Naive B cell (primary cell): ENCODE data around the gene SLC51A. TPM values are rescaled to one million over a fixed set of nuclear protein-coding genes. Genes with fewer than 3 reads are reported as not detected.

Source experiments
- ATAC-seq, 2 donors: fragments of 150-1000 bp; cut with Tn5 transposase; 2 replicates each; pipeline ENCODE4 v1.10.0; 2021; ENCODE audit warnings: low read depth in 2 of 2, mild to moderate bottlenecking in 2 of 2, moderate library complexity in 2 of 2
- DNase-seq: peaks from one replicate; pipeline ENCODE4 v3.0.0; 2022
- H3K27ac Mint-ChIP-seq, 6 donors: one replicate each; pipeline ENCODE4 v1.8.0; 2020 to 2022; ENCODE audit warnings: mild to moderate bottlenecking in 6 of 6, mixed read lengths in 6 of 6, moderate library complexity in 5 of 6, inconsistent platforms in 2 of 6
- H3K27me3 Mint-ChIP-seq, 3 donors: one replicate each; pipeline ENCODE4 v1.8.0; 2021 to 2022; ENCODE audit warnings: mixed read lengths in 3 of 3, mild to moderate bottlenecking in 1 of 3
- H3K36me3 Mint-ChIP-seq, 2 donors: one replicate each; pipeline ENCODE4 v1.8.0; 2020 to 2022; ENCODE audit warnings: mixed read lengths in 2 of 2, inconsistent platforms in 1 of 2, mild to moderate bottlenecking in 1 of 2
- H3K4me1 Mint-ChIP-seq, 3 donors: one replicate each; pipeline ENCODE4 v1.8.0; 2020 to 2022; ENCODE audit warnings: mixed read lengths in 3 of 3, inconsistent platforms in 1 of 3, mild to moderate bottlenecking in 1 of 3, moderate library complexity in 1 of 3
- H3K4me3 Mint-ChIP-seq, 8 donors: one replicate each; pipeline ENCODE4 v1.8.0; 2020 to 2022; ENCODE audit warnings: mild to moderate bottlenecking in 8 of 8, mixed read lengths in 8 of 8, moderate library complexity in 8 of 8, inconsistent platforms in 2 of 8
- H3K9me3 Mint-ChIP-seq, 7 donors: one replicate each; pipeline ENCODE4 v1.8.0; 2020 to 2022; ENCODE audit warnings: mixed read lengths in 7 of 7, mild to moderate bottlenecking in 5 of 7, inconsistent platforms in 2 of 7, moderate library complexity in 1 of 7
- polyA plus RNA-seq, 6 donors: library from polyadenylated mRNA; unstranded; fragments of 300-500 nt; fragmentation: Illumina TruSeq; gene quantifications; one replicate each; pipeline ENCODE4 v1.2.3, GENCODE V29; 2021; ENCODE audit warnings: low read depth in 6 of 6

SLC51A gene
- polyA plus RNA-seq, 6 donors from 2014 or later: 0.78 to 1.4 TPM; not detected in 4

DNA sequence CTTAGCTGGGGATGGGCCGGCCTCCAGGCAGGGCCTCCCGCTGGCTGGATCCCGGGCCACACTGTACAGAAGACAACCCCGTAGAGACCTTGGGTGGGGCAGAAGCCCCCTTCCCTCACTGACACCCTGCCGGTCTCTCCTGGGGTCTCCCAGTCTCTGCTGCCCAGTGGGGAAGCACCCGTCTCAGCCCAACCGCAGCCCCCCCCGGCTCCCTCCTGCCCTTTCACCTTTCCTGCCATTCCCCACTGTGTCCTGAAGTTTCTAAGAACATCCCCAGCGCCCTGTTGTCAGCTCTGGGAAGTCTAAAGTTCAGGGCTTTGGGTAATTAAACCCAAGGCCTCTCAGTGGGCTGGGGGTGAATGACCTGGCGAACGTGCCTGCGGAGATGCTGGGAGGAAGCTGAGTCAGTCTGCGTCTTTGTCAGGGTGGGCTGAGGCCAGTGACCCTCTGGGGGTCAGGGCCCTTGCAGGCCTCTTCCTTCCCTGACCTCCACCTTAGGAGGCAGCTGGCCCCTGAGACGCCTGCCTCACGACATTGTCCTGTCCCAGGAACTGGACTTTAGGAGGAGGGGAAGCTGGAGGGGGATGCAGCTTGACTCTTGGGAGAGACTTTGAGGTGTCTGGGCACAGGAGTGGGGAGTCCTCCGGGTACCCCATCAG lies 1.4 kb upstream of the SLC51A start:
- Mint-ChIP-seq H3K4me3 (peak overlapping the region in 1 of 8 donors; percentile 5), H3K27me3 (no peaks in the 10 kb centered on the region), H3K9me3 (peaks cover 0 to 3% (median 0%) of the 10 kb centered on the region in 7 donors), H3K36me3 (no peaks in the 10 kb centered on the region), H3K4me1 (peaks cover 17 to 24% (median 21%) of the 10 kb centered on the region in 3 donors), H3K27ac (peak overlapping the region in 1 of 6 donors; percentile 22)
- DNase-seq (no peak), ATAC-seq (no peak)

DNA sequence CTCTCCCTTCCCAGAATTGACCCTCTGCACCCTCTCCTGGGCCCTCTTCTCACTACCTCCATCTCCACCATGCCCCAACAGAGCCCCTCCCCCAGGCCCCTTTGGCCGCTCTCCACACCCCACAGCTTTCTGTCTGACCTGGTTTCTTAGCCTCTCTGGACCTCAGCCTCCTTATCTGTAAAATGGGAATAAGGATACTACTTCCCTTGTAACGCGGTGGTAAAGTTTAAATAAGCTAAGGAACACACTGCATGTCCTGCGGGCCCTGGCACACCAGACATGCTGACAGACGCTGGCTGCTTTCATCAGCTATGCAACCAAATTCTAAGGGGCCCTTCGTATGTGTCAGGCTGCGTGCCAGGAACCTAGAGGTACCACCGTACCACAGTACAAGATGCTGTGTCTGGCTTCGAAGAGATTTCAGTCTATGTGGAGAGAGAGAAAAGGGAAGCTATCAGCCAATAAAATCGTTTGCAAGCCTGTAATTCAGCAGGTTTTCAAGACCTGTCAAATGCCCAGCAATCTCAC lies 777 bp upstream of the SLC51A start:
- Mint-ChIP-seq H3K27ac (peak overlapping the region in 1 of 6 donors; percentile 48), H3K9me3 (peaks cover 0 to 3% (median 0%) of the 10 kb centered on the region in 7 donors), H3K36me3 (no peaks in the 10 kb centered on the region), H3K27me3 (no peaks in the 10 kb centered on the region), H3K4me1 (peaks cover 20 to 28% (median 27%) of the 10 kb centered on the region in 3 donors), H3K4me3 (peak overlapping the region in 1 of 8 donors; percentile 17)
- no peak for ATAC-seq
- DNase-seq: no peak

- Mint-ChIP-seq H3K4me1 (peaks cover 21 to 28% (median 27%) of the 10 kb centered on the region in 3 donors), H3K27me3 (no peaks in the 10 kb centered on the region), H3K9me3 (peaks cover 0 to 3% (median 0%) of the 10 kb centered on the region in 7 donors), H3K36me3 (no peaks in the 10 kb centered on the region), H3K27ac (peak overlapping the region in 2 of 6 donors; percentile 56 to 62), H3K4me3 (peak overlapping the region in 1 of 8 donors; percentile 65)
- DNase-seq (no peak), ATAC-seq (no peak)
Observed at GRCh38 chr3:196216681-196217211, 412 bp downstream of the SLC51A start.

- H3K4me3 Mint-ChIP-seq: peak overlapping the region; percentile 37 to 88 (median 72)
- peaks cover 21 to 28% (median 27%) of the 10 kb centered on the region in 3 donors for H3K4me1 Mint-ChIP-seq
- H3K27me3 Mint-ChIP-seq: no peaks in the 10 kb centered on the region
- ATAC-seq (no peak), DNase-seq (no peak)
- no peaks in the 10 kb centered on the region for H3K36me3 Mint-ChIP-seq
- peak overlapping the region in 3 of 6 donors; percentile 33 to 98 (median 62) for H3K27ac Mint-ChIP-seq
- peaks cover 0 to 3% (median 0%) of the 10 kb centered on the region in 7 donors for H3K9me3 Mint-ChIP-seq
Observed at GRCh38 chr3:196217307-196218154, 1.2 kb downstream of the SLC51A start.

DNA sequence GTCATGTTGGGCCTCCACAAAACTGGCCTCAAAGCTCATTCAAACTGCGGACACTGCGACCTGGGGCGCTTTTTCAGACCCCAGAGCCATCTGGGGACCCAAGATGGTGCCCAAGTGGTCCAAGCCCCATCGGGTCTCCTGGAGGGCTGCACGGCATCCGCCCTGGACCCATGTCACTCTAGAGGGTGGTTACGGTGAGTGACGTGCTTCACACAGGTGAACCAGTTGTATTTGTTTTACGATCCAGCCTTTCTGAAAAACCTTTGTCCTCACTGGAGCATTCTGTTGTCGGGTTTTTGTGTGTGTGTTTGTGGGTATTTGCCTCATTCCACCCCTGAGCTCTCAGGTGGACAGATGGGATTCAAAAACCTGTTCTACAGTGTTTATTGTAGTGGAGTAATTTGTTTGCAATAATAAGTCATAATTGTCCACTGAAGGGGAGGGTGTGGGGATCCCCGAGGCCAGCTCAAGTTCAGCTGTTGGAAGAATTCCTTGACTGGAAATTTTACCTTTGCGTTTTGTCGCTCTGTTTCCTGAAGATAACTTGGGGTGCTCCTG lies 1.9 kb downstream of the SLC51A start:
- Mint-ChIP-seq H3K36me3 (no peaks in the 10 kb centered on the region), H3K9me3 (peaks cover 0 to 3% (median 0%) of the 10 kb centered on the region in 7 donors), H3K4me3 (peak overlapping the region in 6 of 8 donors; percentile 39 to 94 (median 88)), H3K4me1 (peaks cover 21 to 28% (median 27%) of the 10 kb centered on the region in 3 donors), H3K27ac (peak overlapping the region in 1 of 6 donors; percentile 95), H3K27me3 (no peaks in the 10 kb centered on the region)
- ATAC-seq (no peak), DNase-seq (no peak)

- peak; percentile 45 for DNase-seq
- no peaks in the 10 kb centered on the region for H3K27me3 Mint-ChIP-seq
- H3K27ac Mint-ChIP-seq: peak overlapping the region; percentile 25 to 95 (median 88)
- H3K4me3 Mint-ChIP-seq: peak overlapping the region; percentile 84 to 94 (median 91)
- peaks cover 21 to 28% (median 27%) of the 10 kb centered on the region in 3 donors for H3K4me1 Mint-ChIP-seq
- peaks cover 0 to 3% (median 0%) of the 10 kb centered on the region in 7 donors for H3K9me3 Mint-ChIP-seq
- ATAC-seq: peak; percentile 87 to 88
- H3K36me3 Mint-ChIP-seq: no peaks in the 10 kb centered on the region
Observed at GRCh38 chr3:196219194-196219969, 3.0 kb downstream of the SLC51A start.

DNA sequence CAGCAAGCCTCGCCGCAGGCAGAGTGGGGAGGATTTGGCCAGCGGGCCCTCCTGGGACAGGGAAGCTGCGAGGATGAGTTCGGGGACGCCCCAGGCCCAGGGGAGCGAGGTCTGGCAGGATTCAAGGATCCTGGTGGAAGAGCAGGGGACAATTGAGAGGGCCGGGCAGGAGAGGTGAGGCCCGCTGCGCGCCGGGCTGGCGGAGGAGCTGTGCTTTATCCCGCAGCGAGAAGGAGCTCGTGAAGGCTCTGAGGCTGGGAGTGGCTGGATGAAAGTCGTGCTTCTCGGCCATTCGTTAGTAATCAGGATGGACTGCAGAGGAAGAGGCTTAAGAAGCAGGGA lies 3.6 kb downstream of the SLC51A start:
- DNase-seq: no peak
- Mint-ChIP-seq H3K9me3 (peaks cover 0 to 3% (median 0%) of the 10 kb centered on the region in 7 donors), H3K4me1 (peaks cover 21 to 28% (median 27%) of the 10 kb centered on the region in 3 donors), H3K27me3 (no peaks in the 10 kb centered on the region), H3K4me3 (peak overlapping the region in 7 of 8 donors; percentile 84 to 94 (median 89)), H3K27ac (peak overlapping the region in 4 of 6 donors; percentile 53 to 95 (median 90)), H3K36me3 (no peaks in the 10 kb centered on the region)
- ATAC-seq: no peak

DNA sequence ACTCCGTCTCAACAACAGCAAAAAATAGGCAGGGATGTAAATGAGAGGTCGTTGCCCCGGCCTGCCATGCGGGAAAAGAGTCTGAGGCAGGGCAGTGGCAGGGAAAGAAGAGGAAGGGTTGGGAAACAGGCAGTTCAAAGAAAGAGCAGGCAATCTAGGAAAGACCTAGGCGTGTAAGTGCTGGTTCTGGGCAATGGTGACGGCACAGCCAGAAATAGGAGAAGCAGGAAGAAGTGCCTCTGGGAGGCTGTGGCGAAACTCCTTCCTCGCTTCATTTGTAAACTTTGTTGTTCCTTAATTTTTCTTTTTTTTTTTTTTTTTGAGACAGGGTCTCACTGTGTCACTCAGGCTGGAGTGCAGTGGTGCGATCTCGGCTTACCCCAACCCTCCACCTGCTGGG lies 4.3 kb downstream of the SLC51A start:
- no peak for ATAC-seq
- peaks cover 0 to 3% (median 0%) of the 10 kb centered on the region in 7 donors for H3K9me3 Mint-ChIP-seq
- H3K4me3 Mint-ChIP-seq: peak overlapping the region in 3 of 8 donors; percentile 49 to 84 (median 56)

DNA sequence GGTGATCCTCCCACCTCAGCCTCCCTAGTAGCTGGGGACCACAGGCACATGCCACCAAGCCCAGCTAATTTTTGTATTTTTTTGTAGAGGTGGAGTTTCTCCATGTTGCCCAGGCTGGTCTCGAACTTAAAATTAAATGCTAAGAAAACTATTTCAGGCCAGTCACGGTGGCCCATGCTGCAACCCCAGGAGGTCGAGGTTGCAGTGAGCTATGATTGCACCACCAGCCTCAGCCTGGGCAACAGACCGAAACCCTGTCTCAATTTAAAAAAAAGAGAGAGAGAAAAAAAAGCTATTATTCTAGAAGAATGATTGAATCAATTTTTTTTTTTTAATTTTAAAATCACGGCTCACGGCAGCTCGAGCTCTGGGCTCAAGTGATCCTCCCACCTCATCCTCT lies 4.7 kb downstream of the SLC51A start:
- DNase-seq (no peak), ATAC-seq (no peak)
- Mint-ChIP-seq H3K4me3 (peak overlapping the region in 1 of 8 donors; percentile 33), H3K27me3 (no peaks in the 10 kb centered on the region), H3K9me3 (peaks cover 0 to 3% (median 0%) of the 10 kb centered on the region in 7 donors), H3K27ac (no peak overlapping the region), H3K4me1 (peaks cover 21 to 28% (median 27%) of the 10 kb centered on the region in 3 donors), H3K36me3 (no peaks in the 10 kb centered on the region)

More for the DNA sequence above, 4.3 kb downstream of the SLC51A start:
- Mint-ChIP-seq H3K4me1 (peaks cover 21 to 28% (median 27%) of the 10 kb centered on the region in 3 donors), H3K36me3 (no peaks in the 10 kb centered on the region), H3K27ac (peak overlapping the region in 2 of 6 donors; percentile 44 to 76), H3K27me3 (no peaks in the 10 kb centered on the region)
- no peak for DNase-seq

- H3K27me3 Mint-ChIP-seq: no peaks in the 10 kb centered on the region
- H3K27ac Mint-ChIP-seq: no peak overlapping the region
- H3K9me3 Mint-ChIP-seq: no peaks in the 10 kb centered on the region
- H3K36me3 Mint-ChIP-seq: no peaks in the 10 kb centered on the region
- no peak for ATAC-seq
- no peak for DNase-seq
- peaks cover 13 to 24% (median 19%) of the 10 kb centered on the region in 3 donors for H3K4me1 Mint-ChIP-seq
- no peak overlapping the region for H3K4me3 Mint-ChIP-seq
Observed at GRCh38 chr3:196222876-196223595, 6.7 kb downstream of the SLC51A start.

GRCh38 chr3:196225086-196225485 lies 8.8 kb downstream of the SLC51A start:
- Mint-ChIP-seq H3K9me3 (no peaks in the 10 kb centered on the region), H3K27ac (peak overlapping the region in 1 of 6 donors; percentile 33)
- no peak for DNase-seq

More at GRCh38 chr3:196225086-196225485, 8.8 kb downstream of the SLC51A start:
- H3K27me3 Mint-ChIP-seq: no peaks in the 10 kb centered on the region
- no peak for ATAC-seq
- H3K4me1 Mint-ChIP-seq: peaks cover 4 to 5% (median 5%) of the 10 kb centered on the region in 3 donors
- H3K4me3 Mint-ChIP-seq: peak overlapping the region in 1 of 8 donors; percentile 16
- H3K36me3 Mint-ChIP-seq: no peaks in the 10 kb centered on the region
